K562 (cell line): ENCODE data around the gene TRMT112. TPM values are rescaled to one million over a fixed set of nuclear protein-coding genes. Genes with fewer than 3 reads are reported as not detected.
A peak's percentile ranks its signal among the peaks of the same experiment; 100 is the strongest.

Source experiments
- ADNP ChIP-seq: fragments of 200-800 bp; sonication (Bioruptor generic); IDR thresholded peaks from 2 replicates; pipeline ENCODE4 v1.6.1; 2016; ENCODE audit warnings: missing genetic modification characterization, missing compliant biosample characterization
- BRD4 ChIP-seq: fragments of 200-600 bp; sonication (generic); IDR thresholded peaks from 2 replicates; pipeline ENCODE4 v1.6.1; 2017; ENCODE audit warnings: inconsistent platforms
- CEBPG ChIP-seq, 3 experiments: fragments of 200-800 bp in 1 of 3; sonication (Bioruptor generic) in 1 of 3; sonication (generic) in 1 of 3; formaldehyde crosslinking in 1 of 3; IDR thresholded peaks in 2 of 3; conservative IDR thresholded peaks in 1 of 3; 2 replicates each; pipeline versions ENCODE4 v1.6.1 to v1.8.0; 2016 to 2022; ENCODE audit warnings: missing compliant biosample characterization in 2 of 3, missing genetic modification characterization in 2 of 3, mild to moderate bottlenecking in 1 of 3, missing genetic modification reagents in 1 of 3
- CTCF ChIP-seq, 3 experiments: IDR thresholded peaks in 2 of 3; conservative IDR thresholded peaks in 1 of 3; 2 replicates each; pipeline ENCODE4 v1.5.1; 2011 to 2012; ENCODE audit warnings: low read length in 3 of 3, mild to moderate bottlenecking in 3 of 3, control low read depth in 2 of 3, improper control_type of control experiment in 1 of 3, inconsistent platforms in 1 of 3, low read depth in 1 of 3, mixed read lengths in 1 of 3, moderate library complexity in 1 of 3; ENCODE audit not compliant: insufficient read depth in 2 of 3
- E2F4 ChIP-seq: sonication (generic); formaldehyde crosslinking; IDR thresholded peaks from 2 replicates; pipeline ENCODE4 v1.8.0; 2022; ENCODE audit warnings: mild to moderate bottlenecking, low read depth, missing genetic modification reagents
- RFX7 ChIP-seq: fragments of 250-450 bp; sonication (Bioruptor Pico); IDR thresholded peaks from 2 replicates; pipeline ENCODE4 v1.5.1; 2021; ENCODE audit warnings: mild to moderate bottlenecking
- SMARCC2 ChIP-seq: fragments of 450-650 bp; IDR thresholded peaks from 2 replicates; pipeline ENCODE4 v1.6.1; 2017; ENCODE audit warnings: antibody characterized with exemption, moderate library complexity, mild to moderate bottlenecking, low read depth
- SNAPC5 ChIP-seq: fragments of 250-450 bp; sonication (Bioruptor Pico); IDR thresholded peaks from 2 replicates; pipeline ENCODE4 v1.8.0; 2021; ENCODE audit warnings: moderate library complexity, mild to moderate bottlenecking, inconsistent platforms
- ZFP1 ChIP-seq: fragments of 450-650 bp; formaldehyde crosslinking; IDR thresholded peaks from 2 replicates; pipeline ENCODE4 v1.4.0; 2020; ENCODE audit warnings: mild to moderate bottlenecking, mixed read lengths
- ZNF57 ChIP-seq: fragments of 450-650 bp; formaldehyde crosslinking; IDR thresholded peaks from 2 replicates; pipeline ENCODE4 v1.4.0; 2020; ENCODE audit warnings: mild to moderate bottlenecking, moderate library complexity
- polyA plus RNA-seq, 8 experiments: library from polyadenylated mRNA; depleted of rRNA in 4 of 8; stranded (reverse) in 5 of 8; unstranded in 3 of 8; fragments of >200 nt; fragmentation: Nextera tagmentation in 2 of 8; fragmentation: Illumina TruSeq in 1 of 8; extraction: Ambion mirVana in 2 of 8; extraction: Trizol in 1 of 8; gene quantifications; 2 replicates each; pipeline versions ENCODE4 v1.2.1 to v1.2.3, GENCODE V29; 2011 to 2014; ENCODE audit warnings: inconsistent platforms in 1 of 8, missing spikeins in 1 of 8
- total RNA-seq, 7 experiments: library from RNA; depleted of rRNA in 6 of 7; stranded (reverse); fragments of >200 nt in 6 of 7; fragmentation: Illumina TruSeq in 2 of 7; extraction: Trizol in 2 of 7; gene quantifications; 2 replicates each; pipeline versions ENCODE4 v1.2.1 to v1.2.3, GENCODE V29; 2011 to 2021; ENCODE audit warnings: low replicate concordance in 1 of 7
- TF ChIP-seq, protein P1 (sequence below): fragments of 250-450 bp; sonication (Bioruptor Pico); IDR thresholded peaks from 2 replicates; pipeline ENCODE4 v1.4.0; 2020; ENCODE audit warnings: borderline replicate concordance
- TF ChIP-seq, protein P2 (sequence below), 2 experiments: fragments of 250-450 bp in 1 of 2; fragments of 450-650 bp in 1 of 2; sonication (Bioruptor Pico) in 1 of 2; IDR thresholded peaks; 2 replicates each; pipeline versions ENCODE4 v1.6.1 to v1.8.0; 2016 to 2021; ENCODE audit warnings: mild to moderate bottlenecking in 2 of 2, moderate library complexity in 2 of 2, missing compliant biosample characterization in 1 of 2, missing genetic modification characterization in 1 of 2
- TF ChIP-seq, protein P3 (sequence below): sonication (generic); formaldehyde crosslinking; IDR thresholded peaks from 2 replicates; pipeline ENCODE4 v1.8.0; 2022; ENCODE audit warnings: mild to moderate bottlenecking, missing genetic modification reagents, borderline replicate concordance
- TF ChIP-seq, protein P4 (sequence below): fragments of 250-450 bp; sonication (Bioruptor Pico); IDR thresholded peaks from 2 replicates; pipeline ENCODE4 v1.5.0; 2021; ENCODE audit warnings: mild to moderate bottlenecking, moderate library complexity

The TRMT112 gene
- total and polyA plus RNA-seq, 9 of the 15 experiments (the other 6 are each of a cell fraction or from before 2014, with no cell fraction given), result 162 to 444 (median 300) TPM

DNA sequence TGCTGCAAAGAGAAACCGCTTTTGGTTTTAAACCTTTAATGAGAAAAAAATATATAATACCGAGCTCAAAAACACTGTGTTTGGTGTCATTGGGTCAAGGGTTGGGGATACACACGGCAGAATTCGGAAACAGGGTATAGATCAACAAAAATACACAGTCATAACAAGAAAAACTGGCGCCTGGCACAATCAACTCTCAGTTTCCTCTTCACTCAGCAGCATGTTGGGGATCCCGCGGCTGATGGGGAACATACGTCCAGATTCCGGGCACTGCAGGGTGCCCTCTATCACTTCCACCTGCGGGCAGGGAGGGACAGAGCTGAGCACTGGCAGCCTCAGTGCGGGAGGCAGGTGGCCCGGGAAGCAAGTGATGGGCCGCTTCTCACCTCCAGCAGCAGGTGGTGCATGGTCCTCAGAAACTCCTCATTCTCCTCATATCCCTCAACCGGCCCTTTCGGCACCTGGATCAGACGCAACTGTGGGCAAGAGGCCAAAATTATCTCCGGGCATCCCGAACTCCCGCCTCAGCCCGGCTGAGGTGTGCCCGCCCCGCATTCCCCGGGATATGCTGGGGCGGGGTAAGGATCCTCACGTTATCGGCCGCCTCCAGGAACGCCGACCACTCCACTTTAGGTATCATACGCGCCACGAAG lies 561 bp downstream of the TRMT112 start (continued):
- TF ChIP-seq ZNF57 (CRISPR knock-in tag), result no peak
- no peak for TF ChIP-seq ADNP
- TF ChIP-seq, protein P1, sequence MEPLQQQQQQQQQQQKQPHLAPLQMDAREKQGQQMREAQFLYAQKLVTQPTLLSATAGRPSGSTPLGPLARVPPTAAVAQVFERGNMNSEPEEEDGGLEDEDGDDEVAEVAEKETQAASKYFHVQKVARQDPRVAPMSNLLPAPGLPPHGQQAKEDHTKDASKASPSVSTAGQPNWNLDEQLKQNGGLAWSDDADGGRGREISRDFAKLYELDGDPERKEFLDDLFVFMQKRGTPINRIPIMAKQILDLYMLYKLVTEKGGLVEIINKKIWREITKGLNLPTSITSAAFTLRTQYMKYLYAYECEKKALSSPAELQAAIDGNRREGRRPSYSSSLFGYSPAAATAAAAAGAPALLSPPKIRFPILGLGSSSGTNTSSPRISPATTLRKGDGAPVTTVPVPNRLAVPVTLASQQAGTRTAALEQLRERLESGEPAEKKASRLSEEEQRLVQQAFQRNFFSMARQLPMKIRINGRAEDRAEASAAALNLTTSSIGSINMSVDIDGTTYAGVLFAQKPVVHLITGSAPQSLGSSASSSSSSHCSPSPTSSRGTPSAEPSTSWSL (CRISPR knock-in tag), result no peak
- no peak for TF ChIP-seq ZFP1 (CRISPR knock-in tag)
- TF ChIP-seq, protein P2, sequence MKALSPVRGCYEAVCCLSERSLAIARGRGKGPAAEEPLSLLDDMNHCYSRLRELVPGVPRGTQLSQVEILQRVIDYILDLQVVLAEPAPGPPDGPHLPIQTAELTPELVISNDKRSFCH (CRISPR knock-in tag; IDR thresholded peaks at IDR 0.05), result no peak
- TF ChIP-seq, protein P2 (tag; IDR thresholded peaks at IDR 0.05), result 0 out of 2 replicates have a peak, but pooled peaks have one; percentile 20
- peak; percentile 38; the same call in 1 of the 2 replicates for TF ChIP-seq CEBPG (CRISPR knock-in tag; IDR thresholded peaks at IDR 0.05)
- no peak for TF ChIP-seq CEBPG (tag; conservative IDR thresholded peaks at IDR 0.05 in 1 of 2, IDR thresholded peaks at IDR 0.05 in 1 of 2)
- 0 out of 2 replicates have a peak, but pooled peaks have one; percentile 16 for TF ChIP-seq E2F4
- no peak for TF ChIP-seq BRD4
- no peak for TF ChIP-seq SMARCC2
- TF ChIP-seq SNAPC5 (CRISPR knock-in tag), result no peak
- TF ChIP-seq, protein P3, sequence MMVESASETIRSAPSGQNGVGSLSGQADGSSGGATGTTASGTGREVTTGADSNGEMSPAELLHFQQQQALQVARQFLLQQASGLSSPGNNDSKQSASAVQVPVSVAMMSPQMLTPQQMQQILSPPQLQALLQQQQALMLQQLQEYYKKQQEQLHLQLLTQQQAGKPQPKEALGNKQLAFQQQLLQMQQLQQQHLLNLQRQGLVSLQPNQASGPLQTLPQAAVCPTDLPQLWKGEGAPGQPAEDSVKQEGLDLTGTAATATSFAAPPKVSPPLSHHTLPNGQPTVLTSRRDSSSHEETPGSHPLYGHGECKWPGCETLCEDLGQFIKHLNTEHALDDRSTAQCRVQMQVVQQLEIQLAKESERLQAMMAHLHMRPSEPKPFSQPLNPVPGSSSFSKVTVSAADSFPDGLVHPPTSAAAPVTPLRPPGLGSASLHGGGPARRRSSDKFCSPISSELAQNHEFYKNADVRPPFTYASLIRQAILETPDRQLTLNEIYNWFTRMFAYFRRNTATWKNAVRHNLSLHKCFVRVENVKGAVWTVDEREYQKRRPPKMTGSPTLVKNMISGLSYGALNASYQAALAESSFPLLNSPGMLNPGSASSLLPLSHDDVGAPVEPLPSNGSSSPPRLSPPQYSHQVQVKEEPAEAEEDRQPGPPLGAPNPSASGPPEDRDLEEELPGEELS (CRISPR knock-in tag), result no peak
- TF ChIP-seq, protein P4, sequence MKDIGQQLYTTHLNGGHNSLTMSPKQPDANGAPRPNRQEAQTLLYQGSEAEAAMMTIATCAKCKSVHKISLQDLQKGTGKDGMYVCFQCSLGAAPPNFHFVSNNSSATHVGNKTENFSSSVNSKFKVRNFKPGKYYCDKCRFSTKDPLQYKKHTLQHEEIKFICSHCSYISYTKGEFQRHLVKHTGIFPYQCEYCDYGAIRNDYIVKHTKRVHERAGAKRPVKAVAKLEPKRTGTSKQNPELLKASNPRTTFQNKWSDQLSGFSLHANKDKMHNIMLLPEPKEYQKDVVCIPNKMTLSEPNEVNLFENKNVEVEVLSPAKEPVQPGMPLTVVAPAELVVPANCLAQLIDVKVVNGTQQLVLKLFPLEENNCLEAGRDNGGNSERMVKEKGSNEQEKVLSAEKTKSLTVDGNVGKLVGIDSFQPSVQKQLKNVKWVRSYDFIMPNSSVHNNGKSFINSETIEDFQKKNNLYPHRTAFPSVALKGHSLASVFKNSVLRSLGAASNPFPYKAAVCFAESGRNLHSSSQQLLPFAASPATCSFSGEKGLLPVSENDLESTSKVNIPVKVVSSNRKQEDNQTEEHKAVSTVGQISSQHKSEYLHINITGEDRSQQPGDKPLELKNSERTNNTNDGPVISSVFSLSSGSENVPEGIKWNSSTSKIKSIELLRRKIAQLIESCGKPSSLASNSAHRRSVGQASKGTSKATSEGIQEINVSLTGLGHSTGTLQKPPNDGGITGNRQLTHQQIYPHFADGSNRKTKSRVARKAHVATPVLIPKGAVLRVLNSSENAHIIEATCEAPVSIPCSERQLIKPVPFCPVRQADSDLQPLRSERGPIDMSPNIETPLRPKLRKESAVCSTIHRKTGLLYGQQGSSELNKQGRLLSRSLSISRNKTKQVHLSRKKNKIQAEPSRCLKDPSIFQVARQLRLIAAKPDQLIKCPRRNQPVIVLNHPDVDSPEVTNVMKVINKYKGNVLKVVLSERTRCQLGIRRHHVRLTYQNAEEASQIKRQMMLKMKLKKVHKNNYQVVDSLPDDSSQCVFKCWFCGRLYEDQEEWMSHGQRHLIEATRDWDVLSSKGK, result no peak
- no peak for TF ChIP-seq RFX7 (CRISPR knock-in tag)
- peak; percentile 29 to 48 (median 38); a peak in 4 of 6 replicates for TF ChIP-seq CTCF (IDR thresholded peaks at IDR 0.05 in 2 of 3, conservative IDR thresholded peaks at IDR 0.05 in 1 of 3; ENCODE audit: insufficient read depth in 2 of 3, low read depth in 1 of 3, low read length in 3 of 3)
